GM12878 (cell line): ENCODE results near the gene PTPRQ. TPM values are rescaled to one million over a fixed set of nuclear protein-coding genes. Genes with fewer than 3 reads are reported as not detected.

Experiments used
- ATAC-seq: fragments of 200-7000 bp; cut with Tn5 transposase; 3 replicates; pipeline ENCODE4 v1.9.1; 2020; ENCODE audit warnings: mild to moderate bottlenecking, moderate library complexity
- BruUV-seq: library from RNA; stranded (reverse); fragments of 400-500 nt; replicated peaks from 2 replicates; lab custom pipeline; 2021; lab: Mats Ljungman, UMichigan
- CTCF ChIA-PET: fragments of 300-600 bp; sonication (Branson Sonifier 250); formaldehyde crosslinking; extraction: SDS; loops from one replicate; lab custom pipeline; 2021; ENCODE audit warnings: inconsistent platforms; lab: Yijun Ruan, JAX
- POLR2A ChIA-PET: fragments of 350-600 bp; formaldehyde crosslinking; extraction: SDS; loops from one replicate; lab custom pipeline; 2021; ENCODE audit warnings: inconsistent platforms; lab: Charles Lee
- RAD21 ChIA-PET: fragments of 300-600 bp; sonication (Branson Sonifier 250); formaldehyde crosslinking; loops from one replicate; lab custom pipeline; 2023; ENCODE audit warnings: antibody characterized with exemption; ENCODE audit not compliant: unreplicated experiment; lab: Charles Lee
- SMC1A ChIA-PET: fragments of 300-600 bp; sonication (Branson Sonifier 250); formaldehyde crosslinking; loops from one replicate; lab custom pipeline; 2023; ENCODE audit not compliant: unreplicated experiment, uncharacterized antibody; lab: Charles Lee
- DNase-seq: peaks from one replicate; pipeline ENCODE4 v3.0.0-alpha.2; 2011; ENCODE audit warnings: low read depth, low spot score
- FAIRE-seq: peaks from 3 replicates; lab custom pipeline; 2011; peaks lifted over from hg19 to GRCh38; lab: Jason Lieb, UNC
- H2AFZ ChIP-seq: 2 replicates; pipeline ENCODE4 v1.6.0; 2011; ENCODE audit warnings: low read depth, low read length, control low read depth; ENCODE audit not compliant: control insufficient read depth
- H3K27ac ChIP-seq: 2 replicates; pipeline ENCODE4 v1.5.1; 2011; ENCODE audit warnings: control low read depth; ENCODE audit not compliant: control insufficient read depth, insufficient read depth
- H3K27me3 ChIP-seq, 2 experiments: replicated peaks in 1 of 2; 2 replicates each; pipeline versions ENCODE4 v1.6.0 to v1.6.1; 2011; ENCODE audit warnings: low read length in 1 of 2; ENCODE audit not compliant: control insufficient read depth in 2 of 2, insufficient read depth in 2 of 2
- H3K36me3 ChIP-seq, 2 experiments: 2 replicates each; pipeline ENCODE4 v1.5.1; 2011; ENCODE audit warnings: low read length in 1 of 2; ENCODE audit not compliant: control insufficient read depth in 2 of 2, insufficient read depth in 2 of 2
- H3K4me1 ChIP-seq: 2 replicates; pipeline ENCODE4 v1.6.1; 2011; ENCODE audit warnings: mild to moderate bottlenecking, low read length, moderate library complexity, mixed read lengths; ENCODE audit not compliant: control insufficient read depth, insufficient read depth
- H3K4me2 ChIP-seq: 2 replicates; pipeline ENCODE4 v1.6.0; 2011; ENCODE audit warnings: control low read depth; ENCODE audit not compliant: control insufficient read depth, insufficient read depth
- H3K4me3 ChIP-seq: fragments of 200-600 bp; sonication (generic); 2 replicates; pipeline ENCODE4 v1.5.1; 2016
- H3K79me2 ChIP-seq: 2 replicates; pipeline ENCODE4 v1.6.0; 2011; ENCODE audit warnings: low read length; ENCODE audit not compliant: control insufficient read depth, insufficient read depth
- H3K9ac ChIP-seq: 2 replicates; pipeline ENCODE4 v1.8.0; 2011; ENCODE audit warnings: low read length, control low read depth, mixed read lengths; ENCODE audit not compliant: control insufficient read depth, insufficient read depth
- H3K9me3 ChIP-seq: replicated peaks from 3 replicates; pipeline ENCODE4 v1.5.1; 2011; ENCODE audit warnings: mild to moderate bottlenecking, low read length; ENCODE audit not compliant: control insufficient read depth, insufficient read depth
- H4K20me1 ChIP-seq: 2 replicates; pipeline ENCODE4 v1.6.0; 2011; ENCODE audit not compliant: control insufficient read depth, insufficient read depth
- BCL11A ChIP-seq: IDR thresholded peaks from 2 replicates; pipeline ENCODE4 v1.6.1; 2011; ENCODE audit warnings: low read depth, low read length
- CBX3 ChIP-seq: fragments of 200-600 bp; sonication (generic); IDR thresholded peaks from 2 replicates; pipeline ENCODE4 v1.6.1; 2016; ENCODE audit warnings: low read depth, borderline replicate concordance
- CEBPB ChIP-seq, 2 experiments: fragments of 150-350 bp in 1 of 2; IDR thresholded peaks; 2 replicates each; pipeline ENCODE4 v1.6.1; 2012 to 2014; ENCODE audit warnings: low read depth in 2 of 2, low read length in 2 of 2, borderline replicate concordance in 1 of 2, inconsistent platforms in 1 of 2
- EP300 ChIP-seq, 2 experiments: fragments of 150-350 bp in 1 of 2; IDR thresholded peaks; 2 replicates each; pipeline ENCODE4 v1.6.1; 2011 to 2012; ENCODE audit warnings: low read depth in 2 of 2, low read length in 2 of 2, borderline replicate concordance in 1 of 2, improper control_type of control experiment in 1 of 2, inconsistent platforms in 1 of 2; ENCODE audit not compliant: control insufficient read depth in 1 of 2
- FOXM1 ChIP-seq: IDR thresholded peaks from 2 replicates; pipeline ENCODE4 v1.6.1; 2012; ENCODE audit warnings: low read depth, mild to moderate bottlenecking, inconsistent platforms, low read length, moderate library complexity
- GABPA ChIP-seq: IDR thresholded peaks from 2 replicates; pipeline ENCODE4 v1.6.1; 2014; ENCODE audit warnings: antibody characterized with exemption, low read depth, mild to moderate bottlenecking, inconsistent platforms
- HCFC1 ChIP-seq: fragments of 150-350 bp; IDR thresholded peaks from 2 replicates; pipeline ENCODE4 v1.6.1; 2014; ENCODE audit warnings: low read length
- IKZF1 ChIP-seq: fragments of 450-650 bp; conservative IDR thresholded peaks from 2 replicates; pipeline ENCODE4 v1.6.1; 2017; ENCODE audit warnings: antibody characterized with exemption, mild to moderate bottlenecking
- PAX8 ChIP-seq: fragments of 450-650 bp; IDR thresholded peaks from 2 replicates; pipeline ENCODE4 v1.6.1; 2017; ENCODE audit warnings: mild to moderate bottlenecking, moderate library complexity
- SREBF1 ChIP-seq: IDR thresholded peaks from 2 replicates; pipeline ENCODE4 v1.6.1; 2012; ENCODE audit warnings: mild to moderate bottlenecking, low read length
- TCF12 ChIP-seq: IDR thresholded peaks from 2 replicates; pipeline ENCODE4 v1.6.1; 2011; ENCODE audit warnings: low read depth, mild to moderate bottlenecking, low read length
- WRNIP1 ChIP-seq: IDR thresholded peaks from 2 replicates; pipeline ENCODE4 v1.6.1; 2011; ENCODE audit warnings: low read depth, low read length, improper control_type of control experiment, borderline replicate concordance
- ZNF207 ChIP-seq: fragments of 450-650 bp; IDR thresholded peaks from 2 replicates; pipeline ENCODE4 v1.6.1; 2014; ENCODE audit warnings: antibody characterized with exemption, mild to moderate bottlenecking, borderline replicate concordance
- WGBS: methylation state at CpG from one replicate; pipeline ENCODE4 v1.1.6; 2016; ENCODE audit warnings: low lambda C conversion rate; ENCODE audit not compliant: insufficient replicate concordance, insufficient coverage; ENCODE audit errors: missing lambda C conversion rate; 5-methylcytosine and 5-hydroxymethylcytosine counted together
- in situ Hi-C: fragments of 300-500 bp; cut with MboI; formaldehyde crosslinking; loops from 9 replicates; pipeline ENCODE4 v1.14.3; 2018; ENCODE audit warnings: mixed read lengths
- intact Hi-C: fragments of 100-400 bp; cut with micrococcal nuclease; formaldehyde crosslinking; loops from one replicate; pipeline ENCODE4 v1.14.2; 2022; ENCODE audit not compliant: unreplicated experiment
- polyA plus RNA-seq, 11 experiments: library from polyadenylated mRNA; depleted of rRNA in 4 of 11; unstranded in 6 of 11; stranded (reverse) in 5 of 11; fragments of >200 nt; fragmentation: Nextera tagmentation in 4 of 11; fragmentation: Illumina TruSeq in 1 of 11; extraction: Ambion mirVana in 4 of 11; extraction: Trizol in 1 of 11; gene quantifications; 1 replicate in 1 of 11; 2 replicates in 10 of 11; pipeline versions ENCODE4 v1.2.1 to v1.2.3, GENCODE V29; 2011 to 2016; ENCODE audit warnings: inconsistent platforms in 2 of 11, missing spikeins in 2 of 11, low read depth in 1 of 11
- total RNA-seq, 4 experiments: library from RNA; depleted of rRNA in 3 of 4; stranded (reverse); fragments of >200 nt in 3 of 4; fragmentation: Illumina TruSeq in 1 of 4; extraction: Trizol in 1 of 4; gene quantifications; 2 replicates each; pipeline versions ENCODE4 v1.2.1 to v1.2.3, GENCODE V29; 2013 to 2021
- TF ChIP-seq, protein P1 (sequence below): fragments of 450-650 bp; IDR thresholded peaks from 2 replicates; pipeline ENCODE4 v1.6.1; 2016; ENCODE audit warnings: mild to moderate bottlenecking, moderate library complexity, borderline replicate concordance
- TF ChIP-seq, protein P2 (sequence below): fragments of 450-650 bp; IDR thresholded peaks from 2 replicates; pipeline ENCODE4 v1.6.1; 2017; ENCODE audit warnings: antibody characterized with exemption, mild to moderate bottlenecking, moderate library complexity
- TF ChIP-seq, protein P3 (sequence below): IDR thresholded peaks from 2 replicates; pipeline ENCODE4 v1.6.1; 2011; ENCODE audit warnings: low read depth, low read length, improper control_type of control experiment, borderline replicate concordance

Gene PTPRQ
- total and polyA plus RNA-seq, 10 of the 15 experiments (the other 5 are each of a cell fraction or from before 2014, with no cell fraction given) = 0.01 TPM; not detected in 9

DNA sequence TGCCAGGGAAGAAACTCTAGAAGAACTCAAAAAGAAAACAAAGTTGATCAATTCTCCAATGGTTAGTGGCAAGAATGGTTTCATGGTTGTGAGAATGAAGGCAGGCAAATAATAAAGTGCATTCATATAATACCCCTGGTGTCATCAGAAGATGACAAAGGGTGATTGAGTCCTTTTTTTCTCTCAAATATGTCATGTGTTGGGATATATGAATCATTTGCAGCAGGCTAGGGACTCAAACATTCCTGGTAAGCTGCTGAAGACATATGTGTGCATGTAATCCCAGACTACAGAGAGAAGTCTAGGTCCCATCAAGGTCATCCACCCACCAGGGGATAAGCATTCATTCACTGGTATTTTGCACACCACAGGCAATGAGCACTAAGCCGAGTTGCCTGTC is 181.0 kb downstream of the PTPRQ start (continued):
- TF ChIP-seq HCFC1 (no peak), ZNF207 (no peak), TCF12 (no peak)
- TF ChIP-seq, protein P1, sequence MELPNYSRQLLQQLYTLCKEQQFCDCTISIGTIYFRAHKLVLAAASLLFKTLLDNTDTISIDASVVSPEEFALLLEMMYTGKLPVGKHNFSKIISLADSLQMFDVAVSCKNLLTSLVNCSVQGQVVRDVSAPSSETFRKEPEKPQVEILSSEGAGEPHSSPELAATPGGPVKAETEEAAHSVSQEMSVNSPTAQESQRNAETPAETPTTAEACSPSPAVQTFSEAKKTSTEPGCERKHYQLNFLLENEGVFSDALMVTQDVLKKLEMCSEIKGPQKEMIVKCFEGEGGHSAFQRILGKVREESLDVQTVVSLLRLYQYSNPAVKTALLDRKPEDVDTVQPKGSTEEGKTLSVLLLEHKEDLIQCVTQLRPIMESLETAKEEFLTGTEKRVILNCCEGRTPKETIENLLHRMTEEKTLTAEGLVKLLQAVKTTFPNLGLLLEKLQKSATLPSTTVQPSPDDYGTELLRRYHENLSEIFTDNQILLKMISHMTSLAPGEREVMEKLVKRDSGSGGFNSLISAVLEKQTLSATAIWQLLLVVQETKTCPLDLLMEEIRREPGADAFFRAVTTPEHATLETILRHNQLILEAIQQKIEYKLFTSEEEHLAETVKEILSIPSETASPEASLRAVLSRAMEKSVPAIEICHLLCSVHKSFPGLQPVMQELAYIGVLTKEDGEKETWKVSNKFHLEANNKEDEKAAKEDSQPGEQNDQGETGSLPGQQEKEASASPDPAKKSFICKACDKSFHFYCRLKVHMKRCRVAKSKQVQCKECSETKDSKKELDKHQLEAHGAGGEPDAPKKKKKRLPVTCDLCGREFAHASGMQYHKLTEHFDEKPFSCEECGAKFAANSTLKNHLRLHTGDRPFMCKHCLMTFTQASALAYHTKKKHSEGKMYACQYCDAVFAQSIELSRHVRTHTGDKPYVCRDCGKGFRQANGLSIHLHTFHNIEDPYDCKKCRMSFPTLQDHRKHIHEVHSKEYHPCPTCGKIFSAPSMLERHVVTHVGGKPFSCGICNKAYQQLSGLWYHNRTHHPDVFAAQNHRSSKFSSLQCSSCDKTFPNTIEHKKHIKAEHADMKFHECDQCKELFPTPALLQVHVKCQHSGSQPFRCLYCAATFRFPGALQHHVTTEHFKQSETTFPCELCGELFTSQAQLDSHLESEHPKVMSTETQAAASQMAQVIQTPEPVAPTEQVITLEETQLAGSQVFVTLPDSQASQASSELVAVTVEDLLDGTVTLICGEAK = no peak
- TF ChIP-seq, protein P2, sequence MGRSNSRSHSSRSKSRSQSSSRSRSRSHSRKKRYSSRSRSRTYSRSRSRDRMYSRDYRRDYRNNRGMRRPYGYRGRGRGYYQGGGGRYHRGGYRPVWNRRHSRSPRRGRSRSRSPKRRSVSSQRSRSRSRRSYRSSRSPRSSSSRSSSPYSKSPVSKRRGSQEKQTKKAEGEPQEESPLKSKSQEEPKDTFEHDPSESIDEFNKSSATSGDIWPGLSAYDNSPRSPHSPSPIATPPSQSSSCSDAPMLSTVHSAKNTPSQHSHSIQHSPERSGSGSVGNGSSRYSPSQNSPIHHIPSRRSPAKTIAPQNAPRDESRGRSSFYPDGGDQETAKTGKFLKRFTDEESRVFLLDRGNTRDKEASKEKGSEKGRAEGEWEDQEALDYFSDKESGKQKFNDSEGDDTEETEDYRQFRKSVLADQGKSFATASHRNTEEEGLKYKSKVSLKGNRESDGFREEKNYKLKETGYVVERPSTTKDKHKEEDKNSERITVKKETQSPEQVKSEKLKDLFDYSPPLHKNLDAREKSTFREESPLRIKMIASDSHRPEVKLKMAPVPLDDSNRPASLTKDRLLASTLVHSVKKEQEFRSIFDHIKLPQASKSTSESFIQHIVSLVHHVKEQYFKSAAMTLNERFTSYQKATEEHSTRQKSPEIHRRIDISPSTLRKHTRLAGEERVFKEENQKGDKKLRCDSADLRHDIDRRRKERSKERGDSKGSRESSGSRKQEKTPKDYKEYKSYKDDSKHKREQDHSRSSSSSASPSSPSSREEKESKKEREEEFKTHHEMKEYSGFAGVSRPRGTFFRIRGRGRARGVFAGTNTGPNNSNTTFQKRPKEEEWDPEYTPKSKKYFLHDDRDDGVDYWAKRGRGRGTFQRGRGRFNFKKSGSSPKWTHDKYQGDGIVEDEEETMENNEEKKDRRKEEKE = no peak

DNA sequence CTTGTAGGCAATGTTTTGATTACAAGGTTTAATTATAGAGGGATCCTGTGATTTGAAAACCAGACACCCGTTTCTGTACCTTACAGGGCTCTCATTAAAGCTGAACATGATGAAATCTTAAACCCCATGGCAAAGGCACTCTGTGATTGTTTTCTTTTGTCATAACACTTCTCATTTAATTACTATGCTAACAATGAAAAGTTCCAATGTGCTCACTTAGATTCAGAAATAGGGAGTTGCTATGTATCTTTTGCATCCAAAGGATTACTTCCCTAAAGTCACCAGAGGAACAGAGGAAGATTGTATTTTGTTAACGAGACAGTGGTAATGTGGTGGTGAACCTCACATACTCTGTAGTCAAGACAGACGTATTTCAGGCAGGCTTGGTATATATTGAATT is 181.9 kb downstream of the PTPRQ start:
- Histone ChIP-seq H2AFZ (no peak overlapping the region), H3K9me3 (no peaks in the 10 kb centered on the region), H3K4me1 (no peaks in the 10 kb centered on the region), H3K27ac (no peak overlapping the region), H3K27me3 (no peaks in the 10 kb centered on the region; a peak in 1 of 4 replicates), H3K4me2 (no peak overlapping the region), H3K79me2 (no peaks in the 10 kb centered on the region), H3K36me3 (no peaks in the 10 kb centered on the region), H4K20me1 (no peaks in the 10 kb centered on the region), H3K9ac (no peak overlapping the region), H3K4me3 (no peak overlapping the region)
- ChIA-PET RAD21 (no interaction called here), CTCF (no interaction called here), SMC1A (no interaction called here), POLR2A (no interaction called here)
- no TSS peak for BruUV-seq
- WGBS = 11% methylated on average over 3 of the region's 3 CpGs
- intact Hi-C loops (no loop called here), in situ Hi-C loops (no loop called here)
- FAIRE-seq (no peak), DNase-seq (no peak), ATAC-seq (no peak)
- TF ChIP-seq GABPA (no peak), IKZF1 (no peak), SREBF1 (no peak), ZNF207 (no peak), EP300 (IDR thresholded peaks at IDR 0.05; ENCODE audit: borderline replicate concordance in 1 of 2, control insufficient read depth in 1 of 2, low read depth in 2 of 2, low read length in 2 of 2) (no peak), CEBPB (IDR thresholded peaks at IDR 0.05; ENCODE audit: borderline replicate concordance in 1 of 2, low read depth in 2 of 2, low read length in 2 of 2) (no peak), CBX3 (no peak), PAX8 (no peak), BCL11A (no peak), FOXM1 (no peak), WRNIP1 (no peak)
- TF ChIP-seq, protein P3, sequence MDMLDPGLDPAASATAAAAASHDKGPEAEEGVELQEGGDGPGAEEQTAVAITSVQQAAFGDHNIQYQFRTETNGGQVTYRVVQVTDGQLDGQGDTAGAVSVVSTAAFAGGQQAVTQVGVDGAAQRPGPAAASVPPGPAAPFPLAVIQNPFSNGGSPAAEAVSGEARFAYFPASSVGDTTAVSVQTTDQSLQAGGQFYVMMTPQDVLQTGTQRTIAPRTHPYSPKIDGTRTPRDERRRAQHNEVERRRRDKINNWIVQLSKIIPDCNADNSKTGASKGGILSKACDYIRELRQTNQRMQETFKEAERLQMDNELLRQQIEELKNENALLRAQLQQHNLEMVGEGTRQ = no peak
